Central memory CD8-positive, alpha-beta T cell (primary cell): Measurements from ENCODE around the gene CAMSAP2.
"Not testable (repeated sequence)": the region's sequence is repeated elsewhere in the genome, so short reads cannot be mapped to it uniquely, and the experiment has no call there.

Experiments used
- ATAC-seq: fragments of 150-1000 bp; cut with Tn5 transposase; replicated peaks from 2 replicates; pipeline ENCODE4 v1.10.0; 2022; ENCODE audit warnings: mild to moderate bottlenecking, moderate FRiP score, moderate number of reproducible peaks; ENCODE audit not compliant: poor library complexity, severe bottlenecking; ENCODE audit errors: extremely low read depth
- DNase-seq, 2 donors: peaks; one replicate each; pipeline ENCODE4 v3.0.0; 2021; ENCODE audit warnings: low spot score in 2 of 2
- H3K27ac Mint-ChIP-seq: one replicate; pipeline ENCODE4 v1.8.0; 2022; ENCODE audit warnings: low read depth, mild to moderate bottlenecking, moderate library complexity, mixed read lengths
- H3K27me3 Mint-ChIP-seq: one replicate; pipeline ENCODE4 v1.8.0; 2022; ENCODE audit warnings: mixed read lengths
- H3K36me3 Mint-ChIP-seq: one replicate; pipeline ENCODE4 v1.8.0; 2022; ENCODE audit warnings: mild to moderate bottlenecking, moderate library complexity, mixed read lengths; ENCODE audit not compliant: insufficient read depth
- H3K4me1 Mint-ChIP-seq: one replicate; pipeline ENCODE4 v1.8.0; 2022; ENCODE audit warnings: mixed read lengths
- H3K4me3 Mint-ChIP-seq: one replicate; pipeline ENCODE4 v1.8.0; 2022; ENCODE audit warnings: mild to moderate bottlenecking, moderate library complexity, mixed read lengths
- H3K9me3 Mint-ChIP-seq: one replicate; pipeline ENCODE4 v1.8.0; 2022; ENCODE audit warnings: mixed read lengths

CAMSAP2 gene

DNA sequence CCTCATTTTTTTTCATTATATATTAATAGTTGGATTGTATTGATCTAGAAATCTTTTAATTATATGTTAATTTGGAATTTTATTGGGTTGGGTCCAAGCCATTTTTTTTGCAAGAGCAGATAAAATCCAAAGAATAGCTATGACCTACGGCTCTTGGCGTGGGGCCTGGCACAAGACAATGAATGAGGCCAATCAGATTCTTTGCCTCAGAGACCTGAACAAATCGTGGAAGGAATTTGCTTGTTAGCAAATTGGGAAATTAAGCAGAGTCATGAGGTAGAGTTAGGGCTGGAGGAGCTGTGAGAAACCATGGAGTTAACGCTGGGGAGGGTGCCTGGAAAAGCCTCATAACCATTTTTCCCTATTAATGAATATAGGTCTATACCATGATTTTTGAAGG is 40.1 kb downstream of the CAMSAP2 start:
- H3K4me1 Mint-ChIP-seq: no peaks in the 10 kb centered on the region
- no peaks in the 10 kb centered on the region for H3K9me3 Mint-ChIP-seq
- DNase-seq (no peak), ATAC-seq (no peak)
- no peaks in the 10 kb centered on the region for H3K36me3 Mint-ChIP-seq
- H3K27ac Mint-ChIP-seq: no peak overlapping the region
- H3K4me3 Mint-ChIP-seq: no peak overlapping the region
- no peaks in the 10 kb centered on the region for H3K27me3 Mint-ChIP-seq

DNA sequence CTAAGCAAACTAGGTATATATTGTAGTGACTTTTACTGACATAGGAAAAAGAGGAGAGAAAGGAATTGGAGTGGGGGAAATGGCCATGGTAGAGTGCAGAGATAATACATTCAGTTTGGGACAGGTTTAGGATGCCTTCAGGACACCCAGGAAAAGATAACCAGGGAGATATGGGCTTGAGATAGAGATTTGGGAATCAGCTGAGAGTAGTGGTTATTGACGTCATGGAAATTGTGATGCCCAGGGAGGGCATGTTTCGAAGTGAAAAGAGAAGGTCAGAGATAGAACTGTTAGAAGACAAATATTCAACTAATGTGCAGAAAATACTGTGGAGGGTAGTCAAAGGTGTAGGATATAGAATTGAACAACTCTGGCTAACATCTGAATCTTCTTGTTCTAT is 40.6 kb downstream of the CAMSAP2 start:
- DNase-seq (no peak), ATAC-seq (no peak)
- Mint-ChIP-seq H3K4me3 (no peak overlapping the region), H3K9me3 (no peaks in the 10 kb centered on the region), H3K36me3 (no peaks in the 10 kb centered on the region), H3K4me1 (no peaks in the 10 kb centered on the region), H3K27me3 (no peaks in the 10 kb centered on the region), H3K27ac (no peak overlapping the region)

DNA sequence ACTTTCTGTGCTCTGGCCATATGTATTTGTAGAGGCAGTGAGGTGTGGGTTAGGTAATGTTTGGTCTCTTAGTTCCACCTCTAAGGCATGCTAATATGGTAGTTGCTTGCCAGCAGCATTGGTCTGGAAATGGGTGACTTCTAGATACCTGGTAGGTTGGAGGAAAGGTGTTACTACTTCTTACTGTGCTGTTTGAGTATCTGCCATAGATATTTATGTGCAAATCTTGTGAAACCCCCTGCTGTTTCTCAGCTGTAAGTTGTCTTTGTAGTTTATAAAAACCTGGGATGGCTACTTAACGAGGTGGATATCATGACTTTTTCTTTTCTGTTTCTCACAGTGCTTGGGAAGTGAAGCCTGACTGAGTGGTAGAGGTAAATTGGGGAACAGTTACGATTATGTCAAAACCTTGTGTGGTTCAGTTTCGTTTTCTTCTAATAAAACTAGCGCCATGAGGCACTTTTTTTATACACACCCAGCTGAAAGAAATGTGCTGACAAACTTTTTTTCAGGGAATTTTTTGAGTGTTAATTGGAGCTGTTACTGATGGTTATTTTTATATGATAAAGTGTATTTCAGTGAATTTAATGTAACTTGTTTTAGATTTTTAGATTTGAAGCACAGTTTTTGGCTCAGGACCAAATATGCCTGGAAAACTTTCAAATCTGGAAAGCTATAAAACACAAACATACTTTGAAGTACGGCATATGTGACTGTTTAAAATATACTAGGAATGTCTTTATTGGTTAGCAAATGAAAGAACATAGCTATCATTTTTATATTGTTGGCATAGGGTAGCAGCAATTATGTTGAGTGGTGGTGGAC is 42.1 kb downstream of the CAMSAP2 start:
- Mint-ChIP-seq H3K27me3 (no peaks in the 10 kb centered on the region), H3K9me3 (no peaks in the 10 kb centered on the region), H3K4me1 (no peaks in the 10 kb centered on the region), H3K36me3 (no peaks in the 10 kb centered on the region), H3K27ac (no peak overlapping the region), H3K4me3 (no peak overlapping the region)
- DNase-seq: no peak
- no peak for ATAC-seq

DNA sequence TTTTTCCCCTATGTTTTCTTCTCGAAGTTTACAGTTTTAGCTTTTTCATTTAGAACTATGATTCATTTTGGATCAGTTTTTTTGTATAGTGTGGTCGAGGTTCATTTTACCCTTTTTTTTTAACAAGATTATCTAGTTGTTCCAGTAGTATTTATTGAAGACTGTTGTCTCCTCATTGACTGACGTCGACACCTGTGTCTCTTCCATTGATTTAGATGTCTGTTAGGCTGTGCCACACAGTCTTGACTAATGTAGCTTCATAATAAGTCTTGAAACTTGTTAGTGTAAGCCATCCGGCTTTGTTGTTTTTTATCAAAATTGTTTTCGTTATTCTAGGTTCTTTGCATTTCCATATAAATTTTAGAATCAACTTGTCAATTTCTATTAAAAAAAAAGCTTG is 45.2 kb downstream of the CAMSAP2 start:
- H3K27ac Mint-ChIP-seq: no peak overlapping the region
- DNase-seq (no peak), ATAC-seq (no peak)
- H3K27me3 Mint-ChIP-seq: no peaks in the 10 kb centered on the region
- no peak overlapping the region for H3K4me3 Mint-ChIP-seq
- no peaks in the 10 kb centered on the region for H3K4me1 Mint-ChIP-seq
- H3K36me3 Mint-ChIP-seq: no peaks in the 10 kb centered on the region
- H3K9me3 Mint-ChIP-seq: no peaks in the 10 kb centered on the region

DNA sequence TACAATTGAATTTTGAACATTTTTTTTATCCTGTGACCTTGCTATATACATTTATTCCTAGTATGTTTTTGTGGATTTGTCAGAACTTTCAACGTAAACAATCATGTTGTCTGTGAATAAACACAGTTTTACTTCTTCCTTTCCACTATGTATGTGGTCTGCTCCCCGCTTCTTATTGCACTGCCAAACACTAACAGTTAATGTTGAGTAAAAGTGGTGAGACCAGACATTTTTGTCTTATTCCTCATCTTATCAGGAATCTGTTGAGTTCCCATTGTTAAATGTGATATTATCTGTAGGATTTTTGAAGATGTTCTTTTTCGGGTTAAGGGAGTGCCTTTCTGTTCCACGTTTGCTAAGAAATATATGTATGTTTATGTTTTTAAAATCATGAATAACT is 45.9 kb downstream of the CAMSAP2 start:
- Mint-ChIP-seq H3K4me3 (no peak overlapping the region), H3K9me3 (no peaks in the 10 kb centered on the region), H3K4me1 (no peaks in the 10 kb centered on the region), H3K36me3 (no peaks in the 10 kb centered on the region), H3K27me3 (no peaks in the 10 kb centered on the region), H3K27ac (no peak overlapping the region)
- DNase-seq (no peak), ATAC-seq (no peak)

DNA sequence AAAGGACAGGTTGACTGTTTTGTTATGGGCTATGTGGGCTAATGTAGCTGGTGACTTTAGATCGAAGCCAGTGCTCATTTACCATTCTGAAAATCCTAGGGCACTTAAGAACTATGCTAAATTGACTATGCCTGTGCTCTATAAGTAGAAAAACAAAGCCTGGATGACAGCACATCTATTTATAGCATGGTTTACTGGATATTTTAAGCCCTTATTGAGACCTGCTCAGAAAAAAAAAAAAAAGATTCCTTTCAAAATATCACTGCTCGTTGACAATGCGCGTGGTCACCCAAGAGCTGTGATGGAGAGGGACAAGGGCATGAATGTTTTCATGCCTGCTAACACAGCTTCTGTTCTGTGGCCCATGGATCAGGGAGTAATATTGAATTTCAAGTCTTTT is 48.1 kb downstream of the CAMSAP2 start:
- Mint-ChIP-seq H3K9me3 (no peaks in the 10 kb centered on the region), H3K27me3 (no peaks in the 10 kb centered on the region), H3K4me1 (no peaks in the 10 kb centered on the region), H3K27ac (no peak overlapping the region), H3K4me3 (no peak overlapping the region), H3K36me3 (no peaks in the 10 kb centered on the region)
- ATAC-seq (no peak), DNase-seq (no peak)

DNA sequence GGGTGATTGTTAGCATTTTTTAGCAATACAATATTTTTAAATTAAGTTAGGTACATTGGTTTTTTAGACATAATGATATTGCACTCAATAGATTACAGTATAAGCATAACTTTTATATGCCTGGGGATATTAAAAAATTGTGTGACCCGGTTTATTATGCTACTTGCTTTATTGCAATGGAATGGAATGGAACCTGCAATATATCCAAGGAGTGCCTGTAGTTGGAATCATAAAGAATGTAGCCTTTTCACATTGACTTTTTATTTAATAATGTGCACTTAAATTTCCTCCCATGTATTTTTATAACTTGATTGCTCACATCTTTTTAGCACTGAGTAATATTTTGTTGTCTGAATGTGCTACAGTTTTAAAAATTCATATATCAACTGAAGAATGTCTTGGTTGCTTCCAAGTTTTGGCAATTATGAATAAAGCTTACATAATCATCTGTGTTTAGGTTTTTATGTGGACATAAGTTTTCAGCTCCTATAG is 49.2 kb downstream of the CAMSAP2 start:
- H3K4me3 Mint-ChIP-seq: no peak overlapping the region

DNA sequence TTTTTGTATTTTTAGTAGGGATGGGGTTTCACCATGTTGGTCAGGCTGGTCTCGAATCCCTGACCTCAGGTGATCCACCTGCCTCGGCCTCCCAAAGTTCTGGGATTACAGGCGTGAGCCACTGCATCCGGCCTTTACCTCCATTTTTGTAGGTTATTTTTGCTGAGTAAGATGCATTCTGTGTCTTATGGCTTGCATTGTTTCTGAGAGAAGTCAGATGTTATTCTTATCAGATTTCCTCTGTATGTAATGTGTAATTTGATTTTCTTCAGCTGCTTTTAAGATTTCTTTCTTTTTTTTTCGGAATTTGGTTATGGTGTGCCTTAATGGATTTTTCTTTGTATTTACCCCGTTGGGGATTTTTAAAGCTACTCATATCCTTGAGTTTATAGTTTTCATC is 52.3 kb downstream of the CAMSAP2 start:
- not testable (repeated sequence) for H3K27me3 Mint-ChIP-seq, H3K9me3 Mint-ChIP-seq, H3K4me1 Mint-ChIP-seq, DNase-seq, ATAC-seq, H3K27ac Mint-ChIP-seq, H3K4me3 Mint-ChIP-seq, H3K36me3 Mint-ChIP-seq

More for the DNA sequence above, 49.2 kb downstream of the CAMSAP2 start:
- H3K4me1 Mint-ChIP-seq: no peaks in the 10 kb centered on the region
- H3K27ac Mint-ChIP-seq: no peak overlapping the region
- no peaks in the 10 kb centered on the region for H3K27me3 Mint-ChIP-seq
- no peaks in the 10 kb centered on the region for H3K36me3 Mint-ChIP-seq
- H3K9me3 Mint-ChIP-seq: no peaks in the 10 kb centered on the region
- ATAC-seq (no peak), DNase-seq (no peak)

DNA sequence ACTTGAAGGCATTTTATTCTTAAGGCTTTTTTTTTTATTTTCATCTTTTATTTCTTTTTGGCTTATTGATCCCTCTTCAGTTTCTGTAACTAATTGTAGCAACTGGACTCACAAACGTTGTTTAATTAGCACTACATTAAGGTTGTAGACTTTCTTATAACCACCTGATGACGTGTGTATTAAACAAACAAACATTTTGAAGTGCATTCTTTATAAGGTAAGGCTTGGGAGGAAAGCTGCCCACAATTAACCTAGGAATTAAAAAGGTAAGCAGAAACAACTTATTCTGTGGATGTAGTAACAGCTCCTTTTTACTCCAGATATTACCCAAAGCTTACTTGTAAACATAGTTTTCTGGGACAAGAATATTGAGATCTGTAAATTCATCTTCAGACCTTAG is 55.0 kb downstream of the CAMSAP2 start:
- DNase-seq (no peak), ATAC-seq (no peak)
- no peak overlapping the region for H3K27ac Mint-ChIP-seq
- H3K27me3 Mint-ChIP-seq: no peaks in the 10 kb centered on the region
- H3K4me3 Mint-ChIP-seq: no peak overlapping the region
- H3K36me3 Mint-ChIP-seq: no peaks in the 10 kb centered on the region
- no peaks in the 10 kb centered on the region for H3K9me3 Mint-ChIP-seq
- no peaks in the 10 kb centered on the region for H3K4me1 Mint-ChIP-seq

DNA sequence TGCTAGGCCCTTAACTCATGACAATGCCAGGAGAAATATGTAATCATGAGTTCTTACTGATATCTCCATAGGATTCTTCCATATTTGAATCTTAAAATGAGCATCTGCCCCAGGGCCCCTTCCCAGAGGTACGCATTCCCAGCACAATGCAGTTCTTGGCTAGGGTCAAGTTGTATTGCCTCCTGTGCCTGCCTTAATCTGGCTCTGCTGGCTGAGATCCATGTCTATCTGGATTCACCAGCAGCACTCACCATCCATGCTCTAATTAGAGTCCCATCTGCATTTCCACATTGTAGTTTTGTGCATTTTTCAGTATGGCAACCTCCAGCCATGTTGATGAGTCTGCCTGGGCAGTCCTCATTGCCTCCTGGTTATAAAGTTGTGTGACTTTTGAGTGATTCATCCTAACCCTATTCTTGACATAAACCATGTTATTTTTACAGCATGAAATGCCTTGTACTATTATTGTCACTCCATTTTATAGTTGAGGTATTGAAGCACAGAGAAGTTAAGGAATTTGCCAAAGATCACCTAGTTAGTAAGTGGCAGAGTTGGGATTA is 55.9 kb downstream of the CAMSAP2 start:
- Mint-ChIP-seq H3K27ac (no peak overlapping the region), H3K9me3 (no peaks in the 10 kb centered on the region), H3K4me3 (no peak overlapping the region), H3K27me3 (peaks cover 5% of the 10 kb centered on the region), H3K36me3 (no peaks in the 10 kb centered on the region), H3K4me1 (no peaks in the 10 kb centered on the region)
- no peak for DNase-seq
- ATAC-seq: no peak

DNA sequence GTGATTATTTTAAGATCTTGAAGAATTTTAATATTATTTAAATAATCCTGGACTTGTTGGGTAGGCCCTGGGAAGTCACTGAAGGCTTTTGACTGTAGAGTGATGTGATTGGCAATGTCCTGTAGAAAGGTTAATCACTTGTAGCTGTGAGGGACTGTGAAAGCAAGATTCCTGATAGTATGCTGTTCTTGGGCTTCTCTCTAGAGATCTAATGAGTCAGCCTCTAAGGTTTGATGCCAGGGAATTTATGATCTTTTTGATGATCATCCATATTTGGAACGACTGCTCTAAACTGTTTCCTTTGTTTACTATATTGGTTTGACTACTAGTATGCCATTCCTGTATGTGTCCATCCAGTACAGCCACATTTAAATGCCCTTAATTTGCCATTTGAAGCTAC is 56.5 kb downstream of the CAMSAP2 start:
- H3K27ac Mint-ChIP-seq: no peak overlapping the region
- no peaks in the 10 kb centered on the region for H3K4me1 Mint-ChIP-seq
- DNase-seq (no peak), ATAC-seq (no peak)
- H3K27me3 Mint-ChIP-seq: peaks cover 11% of the 10 kb centered on the region
- no peak overlapping the region for H3K4me3 Mint-ChIP-seq
- no peaks in the 10 kb centered on the region for H3K9me3 Mint-ChIP-seq
- H3K36me3 Mint-ChIP-seq: no peaks in the 10 kb centered on the region

DNA sequence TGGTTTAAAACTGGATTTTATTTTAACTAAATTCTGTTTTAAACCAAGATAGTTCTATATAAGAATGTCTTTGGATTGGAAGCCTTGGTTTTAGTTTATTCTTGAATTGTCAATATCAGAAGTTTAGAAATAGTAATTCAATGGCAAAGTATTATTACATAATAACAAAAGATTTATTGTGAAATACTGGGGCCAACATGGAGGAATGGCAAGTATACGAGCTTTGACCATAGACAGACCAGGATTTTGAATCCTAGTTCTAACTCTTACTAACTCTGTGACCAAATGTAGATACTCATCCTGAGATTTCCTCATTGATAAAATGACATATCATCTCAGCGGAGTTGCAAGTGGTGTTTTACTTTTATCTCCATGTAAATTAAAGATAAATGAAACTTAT is 63.3 kb downstream of the CAMSAP2 start:
- ATAC-seq: no peak
- Mint-ChIP-seq H3K36me3 (peaks cover 2% of the 10 kb centered on the region), H3K9me3 (no peaks in the 10 kb centered on the region), H3K27ac (no peak overlapping the region), H3K4me3 (no peak overlapping the region), H3K4me1 (no peaks in the 10 kb centered on the region), H3K27me3 (peaks cover 11% of the 10 kb centered on the region)
- DNase-seq: no peak

DNA sequence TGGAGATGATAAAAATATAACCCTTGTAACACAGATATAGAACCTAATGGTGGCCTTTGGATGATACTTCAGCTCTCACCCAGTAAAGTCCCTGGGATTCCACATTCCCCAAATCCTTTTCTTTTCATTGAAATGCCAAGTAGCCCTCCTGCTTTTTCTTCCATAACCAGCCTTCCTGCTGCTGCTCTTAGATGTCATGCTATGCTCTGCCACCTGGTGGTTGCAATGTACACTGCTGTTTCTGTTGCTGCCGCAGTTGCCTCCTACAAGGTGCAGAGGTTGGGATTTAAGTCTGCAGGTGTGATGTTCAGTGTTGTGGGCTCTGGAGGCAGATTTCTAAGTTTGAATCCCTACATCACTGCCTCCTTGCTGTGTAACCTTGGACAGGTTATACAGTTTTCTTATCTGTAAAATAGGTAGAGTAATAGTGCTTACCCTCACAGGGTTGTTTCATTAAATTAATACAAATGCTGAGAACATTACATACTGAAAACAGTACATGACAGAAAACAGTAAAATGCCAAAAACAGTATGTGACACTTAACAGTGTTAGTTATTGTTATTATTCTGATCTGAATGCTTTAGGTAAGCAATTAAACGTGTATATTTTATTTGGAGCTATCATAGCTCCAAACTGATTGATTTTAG is 64.3 kb downstream of the CAMSAP2 start:
- no peaks in the 10 kb centered on the region for H3K9me3 Mint-ChIP-seq
- peaks cover 2% of the 10 kb centered on the region for H3K36me3 Mint-ChIP-seq
- H3K27me3 Mint-ChIP-seq: peaks cover 11% of the 10 kb centered on the region
- no peak for ATAC-seq
- no peak overlapping the region for H3K4me3 Mint-ChIP-seq
- H3K27ac Mint-ChIP-seq: no peak overlapping the region
- H3K4me1 Mint-ChIP-seq: no peaks in the 10 kb centered on the region
- peak; percentile 55 for DNase-seq
